HCT116 (cell line): Measurements from ENCODE around the gene RNU1-2.

Experiments used
- POLR2AphosphoS5 ChIP-seq: IDR thresholded peaks from 2 replicates; pipeline ENCODE4 v1.6.1; 2011; ENCODE audit warnings: mild to moderate bottlenecking, low read depth, low read length, moderate library complexity
- TF ChIP-seq, protein P1 (sequence below), 3 experiments: fragments of 200-600 bp in 1 of 3; sonication (generic) in 1 of 3; IDR thresholded peaks in 2 of 3; conservative IDR thresholded peaks in 1 of 3; 2 replicates each; pipeline ENCODE4 v1.5.1; 2012 to 2017; ENCODE audit warnings: low read depth in 2 of 3, low read length in 2 of 3, antibody characterized with exemption in 1 of 3, borderline replicate concordance in 1 of 3, control low read depth in 1 of 3, mild to moderate bottlenecking in 1 of 3, mixed read lengths in 1 of 3, mixed run types in 1 of 3, moderate library complexity in 1 of 3; ENCODE audit not compliant: insufficient read depth in 1 of 3

- no peak for TF ChIP-seq POLR2AphosphoS5
- TF ChIP-seq, protein P1, sequence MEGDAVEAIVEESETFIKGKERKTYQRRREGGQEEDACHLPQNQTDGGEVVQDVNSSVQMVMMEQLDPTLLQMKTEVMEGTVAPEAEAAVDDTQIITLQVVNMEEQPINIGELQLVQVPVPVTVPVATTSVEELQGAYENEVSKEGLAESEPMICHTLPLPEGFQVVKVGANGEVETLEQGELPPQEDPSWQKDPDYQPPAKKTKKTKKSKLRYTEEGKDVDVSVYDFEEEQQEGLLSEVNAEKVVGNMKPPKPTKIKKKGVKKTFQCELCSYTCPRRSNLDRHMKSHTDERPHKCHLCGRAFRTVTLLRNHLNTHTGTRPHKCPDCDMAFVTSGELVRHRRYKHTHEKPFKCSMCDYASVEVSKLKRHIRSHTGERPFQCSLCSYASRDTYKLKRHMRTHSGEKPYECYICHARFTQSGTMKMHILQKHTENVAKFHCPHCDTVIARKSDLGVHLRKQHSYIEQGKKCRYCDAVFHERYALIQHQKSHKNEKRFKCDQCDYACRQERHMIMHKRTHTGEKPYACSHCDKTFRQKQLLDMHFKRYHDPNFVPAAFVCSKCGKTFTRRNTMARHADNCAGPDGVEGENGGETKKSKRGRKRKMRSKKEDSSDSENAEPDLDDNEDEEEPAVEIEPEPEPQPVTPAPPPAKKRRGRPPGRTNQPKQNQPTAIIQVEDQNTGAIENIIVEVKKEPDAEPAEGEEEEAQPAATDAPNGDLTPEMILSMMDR (IDR thresholded peaks at IDR 0.05 in 2 of 3, conservative IDR thresholded peaks at IDR 0.05 in 1 of 3; ENCODE audit: borderline replicate concordance in 1 of 3, insufficient read depth in 1 of 3, low read depth in 2 of 3, low read length in 2 of 3): no peak
These were observed 8.7 kb upstream of the RNU1-2 start for GRCh38 chr1:16886860-16887605.
